ENCODE data around the gene ELF4. TPM values are rescaled to one million over a fixed set of nuclear protein-coding genes. Genes with fewer than 3 reads are reported as not detected.

ELF4 gene
- 26.2 and 27.5 TPM in 2 replicates for polyA plus RNA-seq (2013)

- DNase-seq, result peak in 1 of 2 donors; percentile 64
- peak within 1 kb of the TSS; percentile 74 for H3K9ac ChIP-seq (ENCODE audit: low read length)
- H3K36me3 ChIP-seq (ENCODE audit: control insufficient read depth in 1 of 2, insufficient read depth in 2 of 2, low read length in 2 of 2), result no peaks in the 10 kb centered on the region
- H3K4me3 ChIP-seq (ENCODE audit: low read depth, low read length), result peak within 1 kb of the TSS; percentile 71
- H3K4ac ChIP-seq (ENCODE audit: low read depth, low read length), result peak within 1 kb of the TSS; percentile 93
- H2AK5ac ChIP-seq (ENCODE audit: low read length), result peak within 1 kb of the TSS; percentile 90
- H3K79me1 ChIP-seq (ENCODE audit: low read length), result peaks cover 17% of the 10 kb centered on the region
- peak within 1 kb of the TSS; percentile 81 for H2BK12ac ChIP-seq (ENCODE audit: low read length)
- H3K18ac ChIP-seq (ENCODE audit: low read length), result peak within 1 kb of the TSS; percentile 96
- peak within 1 kb of the TSS; percentile 62 for H2AFZ ChIP-seq (ENCODE audit: insufficient read depth, low read length, poor library complexity)
- no CpG with 5 or more reads among the region's 123 CpGs for WGBS (ENCODE audit: extremely low coverage, insufficient coverage, insufficient read length)
- peaks cover 18% of the 10 kb centered on the region for H3K79me2 ChIP-seq (ENCODE audit: control insufficient read depth, insufficient read depth, low read length, poor library complexity)
- H3K23ac ChIP-seq (ENCODE audit: low read length), result no peak within 1 kb of the TSS
- H2BK5ac ChIP-seq (ENCODE audit: low read depth, low read length, poor library complexity), result peak within 1 kb of the TSS; percentile 95
- peak within 1 kb of the TSS; percentile 94 for H3K27ac ChIP-seq (ENCODE audit: low read depth, low read length)
- H3K9me3 ChIP-seq (ENCODE audit: insufficient read depth, low read depth, low read length), result no peaks in the 10 kb centered on the region
- H4K91ac ChIP-seq (ENCODE audit: low read depth, low read length), result peak within 1 kb of the TSS; percentile 98
- H3K4me1 ChIP-seq (ENCODE audit: control insufficient read depth in 1 of 2, insufficient read depth in 2 of 2, low read length in 2 of 2), result peaks cover 20 to 25% of the 10 kb centered on the region in 2 experiments
- no peaks in the 10 kb centered on the region for H3K27me3 ChIP-seq (ENCODE audit: insufficient read depth, low read length)
- peak within 1 kb of the TSS; percentile 83 for H2BK120ac ChIP-seq (ENCODE audit: insufficient read depth, low read length, poor library complexity)
- peak within 1 kb of the TSS; percentile 92 for H3K14ac ChIP-seq (ENCODE audit: low read length)
- peak within 1 kb of the TSS; percentile 75 for H3K4me2 ChIP-seq (ENCODE audit: low read length)
- H4K12ac ChIP-seq (ENCODE audit: low read depth, low read length), result peak within 1 kb of the TSS; percentile 61
- H4K8ac ChIP-seq (ENCODE audit: low read depth, low read length), result peak within 1 kb of the TSS; percentile 73
Measured at GRCh38 chrX:130110379-130111219, at the start of gene ELF4. Gene ELF4, minus strand, starts transcription at chrX:130110497. Its CDS starts 29,167 bp downstream, at chrX:130081330.

- H4K8ac ChIP-seq (ENCODE audit: low read depth, low read length), result no peak overlapping the region
- H4K91ac ChIP-seq (ENCODE audit: low read depth, low read length), result no peak overlapping the region
- H4K12ac ChIP-seq (ENCODE audit: low read depth, low read length), result no peak overlapping the region
- H2BK5ac ChIP-seq (ENCODE audit: low read depth, low read length, poor library complexity), result no peak overlapping the region
- no peak overlapping the region for H3K4ac ChIP-seq (ENCODE audit: low read depth, low read length)
- H3K27me3 ChIP-seq (ENCODE audit: insufficient read depth, low read length), result no peaks in the 10 kb centered on the region
- no peak overlapping the region for H3K14ac ChIP-seq (ENCODE audit: low read length)
- H3K27ac ChIP-seq (ENCODE audit: low read depth, low read length), result no peak overlapping the region
- H2BK12ac ChIP-seq (ENCODE audit: low read length), result no peak overlapping the region
- no peak overlapping the region for H2AK5ac ChIP-seq (ENCODE audit: low read length)
- no peaks in the 10 kb centered on the region for H3K9me3 ChIP-seq (ENCODE audit: insufficient read depth, low read depth, low read length)
- no peak overlapping the region for H3K9ac ChIP-seq (ENCODE audit: low read length)
- no peaks in the 10 kb centered on the region for H3K4me1 ChIP-seq (ENCODE audit: control insufficient read depth in 1 of 2, insufficient read depth in 2 of 2, low read length in 2 of 2)
- H3K18ac ChIP-seq (ENCODE audit: low read length), result no peak overlapping the region
- H3K23ac ChIP-seq (ENCODE audit: low read length), result no peak overlapping the region
- no peak overlapping the region for H3K4me2 ChIP-seq (ENCODE audit: low read length)
- no CpG with 5 or more reads among the region's 4 CpGs for WGBS (ENCODE audit: extremely low coverage, insufficient coverage, insufficient read length)
- H2BK120ac ChIP-seq (ENCODE audit: insufficient read depth, low read length, poor library complexity), result no peak overlapping the region
- H3K79me1 ChIP-seq (ENCODE audit: low read length), result no peaks in the 10 kb centered on the region
- H3K36me3 ChIP-seq (ENCODE audit: control insufficient read depth in 1 of 2, insufficient read depth in 2 of 2, low read length in 2 of 2), result no peaks in the 10 kb centered on the region
- no peaks in the 10 kb centered on the region for H3K79me2 ChIP-seq (ENCODE audit: control insufficient read depth, insufficient read depth, low read length, poor library complexity)
- no peak overlapping the region for H2AFZ ChIP-seq (ENCODE audit: insufficient read depth, low read length, poor library complexity)
- no peak for DNase-seq
- no peak overlapping the region for H3K4me3 ChIP-seq (ENCODE audit: low read depth, low read length)
Measured at GRCh38 chrX:130159776-130160175, 49.5 kb upstream of the ELF4 start.

GRCh38 chrX:130158311-130158710 lies 48.0 kb upstream of the ELF4 start:
- no peaks in the 10 kb centered on the region for H3K9me3 ChIP-seq (ENCODE audit: insufficient read depth, low read depth, low read length)
- no CpG with 5 or more reads among the region's 2 CpGs for WGBS (ENCODE audit: extremely low coverage, insufficient coverage, insufficient read length)
- H3K4me1 ChIP-seq (ENCODE audit: control insufficient read depth in 1 of 2, insufficient read depth in 2 of 2, low read length in 2 of 2), result no peaks in the 10 kb centered on the region
- DNase-seq, result no peak
- H3K79me2 ChIP-seq (ENCODE audit: control insufficient read depth, insufficient read depth, low read length, poor library complexity), result no peaks in the 10 kb centered on the region
- H3K27ac ChIP-seq (ENCODE audit: low read depth, low read length), result no peak overlapping the region
- no peaks in the 10 kb centered on the region for H3K79me1 ChIP-seq (ENCODE audit: low read length)
- no peak overlapping the region for H3K4ac ChIP-seq (ENCODE audit: low read depth, low read length)
- H2AFZ ChIP-seq (ENCODE audit: insufficient read depth, low read length, poor library complexity), result no peak overlapping the region
- no peak overlapping the region for H2BK120ac ChIP-seq (ENCODE audit: insufficient read depth, low read length, poor library complexity)
- no peak overlapping the region for H3K9ac ChIP-seq (ENCODE audit: low read length)
- no peak overlapping the region for H4K12ac ChIP-seq (ENCODE audit: low read depth, low read length)
- H3K27me3 ChIP-seq (ENCODE audit: insufficient read depth, low read length), result no peaks in the 10 kb centered on the region
- no peak overlapping the region for H3K23ac ChIP-seq (ENCODE audit: low read length)
- H3K14ac ChIP-seq (ENCODE audit: low read length), result no peak overlapping the region
- no peak overlapping the region for H2BK5ac ChIP-seq (ENCODE audit: low read depth, low read length, poor library complexity)
- H3K4me2 ChIP-seq (ENCODE audit: low read length), result no peak overlapping the region
- H3K4me3 ChIP-seq (ENCODE audit: low read depth, low read length), result no peak overlapping the region
- no peak overlapping the region for H2BK12ac ChIP-seq (ENCODE audit: low read length)
- no peak overlapping the region for H4K8ac ChIP-seq (ENCODE audit: low read depth, low read length)
- H4K91ac ChIP-seq (ENCODE audit: low read depth, low read length), result no peak overlapping the region
- H2AK5ac ChIP-seq (ENCODE audit: low read length), result no peak overlapping the region
- no peaks in the 10 kb centered on the region for H3K36me3 ChIP-seq (ENCODE audit: control insufficient read depth in 1 of 2, insufficient read depth in 2 of 2, low read length in 2 of 2)
- no peak overlapping the region for H3K18ac ChIP-seq (ENCODE audit: low read length)

- no peak overlapping the region for H2BK12ac ChIP-seq (ENCODE audit: low read length)
- no peak overlapping the region for H3K4ac ChIP-seq (ENCODE audit: low read depth, low read length)
Measured at GRCh38 chrX:130155564-130155963, 45.3 kb upstream of the ELF4 start.

More at GRCh38 chrX:130155564-130155963, 45.3 kb upstream of the ELF4 start:
- no peak overlapping the region for H2BK120ac ChIP-seq (ENCODE audit: insufficient read depth, low read length, poor library complexity)
- no peaks in the 10 kb centered on the region for H3K27me3 ChIP-seq (ENCODE audit: insufficient read depth, low read length)
- no peak overlapping the region for H4K12ac ChIP-seq (ENCODE audit: low read depth, low read length)
- no peak overlapping the region for H3K9ac ChIP-seq (ENCODE audit: low read length)
- H3K36me3 ChIP-seq (ENCODE audit: control insufficient read depth in 1 of 2, insufficient read depth in 2 of 2, low read length in 2 of 2), result no peaks in the 10 kb centered on the region
- H3K4me1 ChIP-seq (ENCODE audit: control insufficient read depth in 1 of 2, insufficient read depth in 2 of 2, low read length in 2 of 2), result no peaks in the 10 kb centered on the region
- H4K91ac ChIP-seq (ENCODE audit: low read depth, low read length), result no peak overlapping the region
- no peak overlapping the region for H3K27ac ChIP-seq (ENCODE audit: low read depth, low read length)
- H3K79me2 ChIP-seq (ENCODE audit: control insufficient read depth, insufficient read depth, low read length, poor library complexity), result no peaks in the 10 kb centered on the region
- no peak overlapping the region for H4K8ac ChIP-seq (ENCODE audit: low read depth, low read length)
- DNase-seq, result no peak
- WGBS (ENCODE audit: extremely low coverage, insufficient coverage, insufficient read length), result no CpG with 5 or more reads among the region's 2 CpGs
- H3K18ac ChIP-seq (ENCODE audit: low read length), result no peak overlapping the region
- H3K4me3 ChIP-seq (ENCODE audit: low read depth, low read length), result no peak overlapping the region
- no peak overlapping the region for H3K14ac ChIP-seq (ENCODE audit: low read length)
- no peak overlapping the region for H2AFZ ChIP-seq (ENCODE audit: insufficient read depth, low read length, poor library complexity)
- no peak overlapping the region for H2AK5ac ChIP-seq (ENCODE audit: low read length)
- no peak overlapping the region for H3K4me2 ChIP-seq (ENCODE audit: low read length)
- H2BK5ac ChIP-seq (ENCODE audit: low read depth, low read length, poor library complexity), result no peak overlapping the region
- no peak overlapping the region for H3K23ac ChIP-seq (ENCODE audit: low read length)
- no peaks in the 10 kb centered on the region for H3K79me1 ChIP-seq (ENCODE audit: low read length)
- no peaks in the 10 kb centered on the region for H3K9me3 ChIP-seq (ENCODE audit: insufficient read depth, low read depth, low read length)
